Medulla oblongata (tissue), 1 donor: ENCODE results near the gene CDK14.

Source experiments
- DNase-seq: peaks from one replicate; pipeline ENCODE4 v3.0.0-alpha.2; 2015; ENCODE audit errors: extremely low spot score

The CDK14 gene

DNA sequence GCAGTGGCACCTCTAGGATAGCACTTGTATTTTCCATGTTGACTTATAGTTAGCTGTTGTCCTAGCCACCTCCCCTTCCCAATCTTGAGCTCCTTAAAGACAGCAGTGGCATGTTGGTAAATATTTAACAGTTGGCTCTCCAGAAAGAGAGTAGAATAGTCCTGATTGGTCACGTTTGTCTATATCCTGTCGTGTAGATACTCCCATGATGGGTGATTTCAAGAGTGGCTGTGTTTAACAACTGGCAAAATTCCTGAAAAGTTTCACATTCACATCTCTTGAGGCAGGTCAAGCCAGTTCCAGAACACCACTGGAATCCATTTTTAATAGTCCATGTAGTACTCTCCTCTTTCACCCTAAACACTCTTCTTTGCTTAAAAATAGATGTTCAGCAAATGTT is 599.9 kb downstream of the CDK14 start:
- no peak for DNase-seq

DNA sequence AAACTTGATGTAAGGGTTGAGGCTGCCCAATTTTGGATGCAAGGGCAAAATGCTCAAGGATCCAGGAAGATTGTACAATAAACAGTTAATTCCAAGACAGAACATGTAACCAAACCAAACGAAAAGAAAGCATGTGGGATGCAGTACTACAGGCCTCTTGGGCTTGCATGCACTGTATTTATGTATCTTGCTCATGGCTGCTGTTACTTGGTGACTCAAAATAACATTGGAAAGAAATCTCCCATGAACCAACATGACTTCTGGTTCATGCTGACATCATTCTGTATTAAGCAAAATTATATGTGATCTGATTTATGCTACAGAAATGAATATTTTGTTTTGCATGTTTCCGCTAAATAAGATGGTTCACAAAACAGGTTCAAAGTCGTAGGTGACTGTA is 602.2 kb downstream of the CDK14 start:
- no peak for DNase-seq

DNA sequence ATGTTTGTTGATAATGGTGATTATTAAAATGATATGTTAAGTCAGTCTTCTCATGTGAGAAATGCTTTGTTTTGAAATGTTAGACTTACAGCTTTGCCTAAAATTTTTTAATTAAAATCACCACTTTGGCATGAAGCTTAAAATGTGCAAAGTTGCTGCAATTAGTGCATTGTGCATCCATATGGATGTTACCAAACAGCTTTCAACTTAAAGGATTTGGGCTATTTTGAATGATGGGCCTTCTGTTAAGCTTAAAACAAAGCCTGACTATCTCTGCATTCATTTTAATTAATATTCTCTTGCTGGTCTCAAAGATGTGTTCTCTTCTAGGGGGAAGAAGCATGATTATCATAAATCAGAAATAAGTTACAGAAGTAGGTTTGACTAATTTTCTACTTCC is 603.5 kb downstream of the CDK14 start:
- DNase-seq: no peak

DNA sequence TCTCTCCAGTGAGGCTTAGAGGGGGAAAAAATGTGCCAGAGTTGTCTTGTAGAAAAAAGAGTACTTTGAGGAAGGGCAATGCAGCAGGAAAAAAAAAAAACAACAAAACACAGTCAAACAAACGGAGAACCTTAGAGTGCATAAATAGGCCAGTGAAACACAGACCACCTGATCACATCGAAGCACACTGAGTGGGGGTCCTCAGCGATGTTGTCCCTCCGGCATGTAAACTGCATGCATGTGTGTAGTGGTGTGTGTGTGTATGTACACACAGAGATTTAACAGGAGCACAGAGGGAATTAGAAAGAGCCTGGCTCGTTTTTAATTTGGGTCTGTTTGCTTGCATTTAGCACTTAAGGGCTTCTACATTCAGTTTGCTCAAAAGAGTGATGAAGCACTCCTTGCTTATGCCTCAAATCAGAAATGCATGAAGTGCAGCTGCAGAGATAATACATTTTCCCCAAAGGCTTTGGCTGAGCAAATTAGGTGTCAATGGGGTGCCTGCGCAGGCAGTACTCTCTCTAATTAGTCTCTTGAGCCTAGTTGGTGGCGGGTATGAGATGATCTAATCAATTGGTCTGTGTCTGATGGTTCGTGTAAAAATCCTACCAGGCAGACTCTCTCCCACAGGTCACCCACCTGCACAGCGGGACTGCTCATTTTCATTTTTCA is 605.5 kb downstream of the CDK14 start:
- no peak for DNase-seq

DNA sequence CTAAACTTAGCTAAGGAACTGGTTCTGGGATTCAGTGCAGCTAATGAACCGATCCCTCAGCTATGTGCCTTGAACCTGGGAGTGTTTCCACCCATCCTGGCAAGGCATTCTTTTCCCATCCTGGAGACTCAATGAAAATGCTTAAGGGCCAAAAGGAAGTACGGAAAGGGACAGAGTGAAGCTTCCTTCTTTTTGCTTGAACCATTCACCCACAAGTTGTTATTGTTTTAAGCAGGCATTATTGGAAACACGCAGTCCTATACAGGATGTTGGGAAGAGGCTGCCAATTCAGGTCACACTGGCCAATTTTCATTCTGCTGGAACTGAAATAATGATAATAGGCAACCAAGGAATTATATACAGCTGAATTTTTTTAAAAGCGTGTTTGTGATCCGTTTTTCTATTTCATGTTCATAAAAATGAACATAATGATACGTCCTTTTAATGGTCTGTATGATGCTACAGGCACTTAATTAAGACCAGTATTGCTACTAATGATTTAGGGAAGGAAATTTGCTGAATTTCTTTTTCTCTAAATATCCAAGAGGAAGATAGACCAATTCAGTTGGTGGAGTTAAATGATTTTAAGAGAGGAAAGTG is 610.3 kb downstream of the CDK14 start:
- no peak for DNase-seq

DNA sequence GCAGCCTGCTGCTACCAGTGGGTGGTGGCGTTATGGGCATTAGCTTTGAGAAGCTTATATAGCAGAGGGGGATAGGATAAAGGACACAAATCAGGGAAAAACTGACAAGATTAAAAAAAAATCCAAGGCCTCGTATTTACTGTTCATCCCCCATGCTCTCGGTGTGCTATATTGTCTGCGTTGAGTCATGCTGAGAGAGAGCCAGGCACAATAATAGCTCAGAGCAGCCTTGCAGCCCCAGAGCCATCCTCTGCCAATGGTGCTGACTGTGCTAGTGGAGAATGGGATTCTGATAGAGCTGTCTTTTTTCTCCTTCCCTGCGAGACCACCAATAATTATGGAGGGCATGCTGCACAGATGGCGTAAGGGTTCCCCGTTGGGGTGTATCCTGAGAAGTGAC is 616.5 kb downstream of the CDK14 start:
- DNase-seq: no peak

DNA sequence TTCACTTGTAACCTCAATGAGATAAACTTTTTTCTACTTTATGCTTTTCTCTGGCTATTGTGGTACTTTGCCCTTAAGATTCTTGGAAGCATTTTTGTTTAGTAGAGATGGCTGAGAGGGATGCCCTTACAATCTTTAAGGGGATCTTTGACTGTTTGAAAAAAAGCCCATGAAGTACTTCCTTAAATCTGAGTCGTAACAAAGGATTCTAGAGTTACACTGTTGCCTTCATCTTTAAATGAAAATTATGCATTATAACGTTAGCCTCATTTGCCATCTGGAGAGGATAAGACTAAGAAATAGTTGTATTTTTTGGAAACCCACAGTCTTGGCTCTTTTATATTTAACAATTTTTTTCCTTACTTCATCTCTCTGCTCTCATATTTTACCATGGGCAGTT is 630.3 kb downstream of the CDK14 start:
- no peak for DNase-seq

DNA sequence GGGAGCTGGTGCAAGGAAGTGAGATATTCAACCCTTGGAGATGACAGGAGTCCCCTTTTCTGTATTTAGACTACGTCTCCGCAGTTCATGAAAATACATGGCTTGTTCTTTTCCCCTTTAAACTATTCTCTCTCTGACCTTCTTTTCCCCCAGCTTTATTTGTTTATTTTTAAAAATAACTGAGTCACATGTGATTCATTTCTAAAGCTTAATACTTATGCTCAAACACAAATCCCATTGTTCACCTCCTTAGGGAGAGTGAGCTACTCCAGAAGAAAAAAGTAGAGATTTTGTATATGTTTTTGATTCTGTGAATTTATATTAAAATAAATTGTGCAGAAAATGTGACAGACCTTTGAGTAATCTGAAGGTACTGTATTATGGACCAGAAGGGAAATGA is 632.2 kb downstream of the CDK14 start:
- DNase-seq: no peak

DNA sequence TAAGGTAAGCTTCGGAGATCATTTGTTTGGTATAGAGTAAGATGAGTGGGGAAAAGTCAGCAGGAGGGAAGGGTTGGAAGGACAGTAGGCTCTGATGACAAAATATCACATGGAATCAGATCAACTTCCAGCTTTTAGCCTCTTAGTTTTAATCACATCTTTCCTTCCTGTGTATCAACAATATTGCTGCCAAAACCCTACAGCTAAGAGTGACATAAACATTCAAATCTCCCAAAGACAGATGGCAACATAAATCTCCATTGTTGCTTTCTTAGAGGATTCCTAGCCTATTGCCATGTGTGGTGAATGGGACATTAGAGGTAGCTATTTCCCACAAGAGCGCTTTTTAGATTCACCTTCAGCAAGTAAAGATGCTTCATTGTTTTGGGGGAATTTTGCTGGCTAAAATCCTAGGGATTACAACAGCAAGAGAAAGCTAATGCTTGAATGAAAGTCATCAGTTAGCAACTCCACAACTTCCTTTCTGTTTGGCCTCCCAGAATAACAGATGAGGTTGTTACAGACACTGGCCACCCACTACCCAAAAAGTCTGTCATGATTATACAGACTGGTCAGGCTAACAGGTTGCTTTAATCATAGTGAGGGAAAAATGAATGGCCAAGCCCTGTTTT is 632.9 kb downstream of the CDK14 start:
- DNase-seq: no peak

DNA sequence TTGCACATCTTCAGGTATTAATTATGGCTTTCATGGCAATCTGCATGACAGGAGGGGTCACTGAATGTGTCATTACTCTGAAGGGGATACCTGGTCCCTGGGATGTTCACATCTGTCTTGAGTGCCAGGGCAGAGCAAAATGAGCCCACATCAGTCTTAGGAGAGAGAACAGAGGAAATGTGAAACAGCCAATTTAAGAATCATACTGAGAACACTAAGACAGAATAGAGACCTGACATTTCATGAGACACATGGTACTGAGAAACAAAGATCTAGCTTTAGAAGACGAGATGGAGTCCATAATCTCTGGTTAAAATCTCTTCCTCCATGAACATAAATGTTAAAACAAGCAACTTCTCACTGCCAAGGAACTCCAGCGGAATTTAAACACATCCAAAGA is 634.0 kb downstream of the CDK14 start:
- DNase-seq: no peak

DNA sequence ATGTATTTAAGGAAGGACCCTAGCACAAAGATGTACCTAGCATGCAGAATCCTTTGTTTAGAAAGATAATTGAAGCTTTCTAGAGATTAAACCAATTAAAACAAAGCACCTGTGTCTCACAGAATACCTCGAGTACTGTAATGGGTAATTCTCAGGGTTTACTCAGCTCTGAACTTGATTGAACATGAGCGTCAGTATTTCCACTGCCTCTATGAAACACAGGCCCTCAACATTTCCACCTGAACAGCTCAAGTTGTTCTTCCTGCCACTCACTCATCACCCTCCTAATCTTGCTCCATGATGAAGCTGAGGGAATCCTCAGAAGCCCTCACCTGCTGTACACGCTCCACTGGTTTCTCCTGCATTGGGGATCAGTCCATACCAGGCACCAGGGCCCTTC is 634.4 kb downstream of the CDK14 start:
- no peak for DNase-seq

DNA sequence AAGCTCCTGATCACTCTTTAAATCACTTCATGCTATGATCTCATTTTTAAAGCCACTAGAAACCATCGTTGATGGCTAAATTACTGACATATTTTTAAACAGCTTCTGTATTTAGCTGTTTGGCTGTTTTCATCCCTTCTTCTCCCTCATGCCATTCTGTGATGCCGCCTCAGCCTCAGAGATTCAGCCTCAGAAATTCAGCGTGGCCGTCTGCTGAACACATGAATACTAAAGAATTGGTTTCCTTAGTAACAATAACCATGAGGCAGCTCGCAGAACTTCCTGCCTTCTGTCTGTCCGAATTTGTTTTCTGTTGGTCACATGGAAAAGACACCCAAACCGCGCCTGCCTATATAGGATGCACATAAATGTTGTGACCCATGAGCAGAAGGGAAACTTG is 637.1 kb downstream of the CDK14 start:
- DNase-seq: no peak

DNA sequence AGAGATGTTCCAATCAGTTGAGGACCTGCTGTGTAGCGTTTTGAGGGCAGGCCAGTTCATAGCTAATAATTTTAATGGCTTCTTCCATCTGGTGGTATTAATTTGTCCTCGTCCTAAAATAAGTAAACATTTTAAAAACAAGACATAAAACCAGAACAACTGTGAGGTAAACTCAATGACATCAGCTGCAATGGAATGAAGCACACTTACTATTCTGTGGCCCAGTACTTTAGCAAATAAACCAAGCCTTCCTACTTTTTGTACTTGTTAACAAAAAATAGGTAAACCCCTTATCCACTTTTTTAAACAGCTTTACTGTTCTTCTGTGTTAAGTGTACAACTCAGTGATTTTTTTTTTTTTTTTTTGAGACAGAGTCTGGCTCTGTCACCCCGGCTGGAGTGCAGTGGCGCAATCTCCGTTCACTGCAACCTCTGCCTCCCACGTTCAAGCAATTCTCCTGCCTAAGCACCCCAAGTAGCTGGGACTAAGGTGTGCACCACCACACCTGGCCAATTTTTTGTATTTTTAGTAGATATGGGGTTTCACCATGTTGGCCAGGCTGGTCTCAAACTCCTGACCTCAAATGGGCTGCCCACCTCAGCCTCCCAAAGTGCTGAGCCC is 639.2 kb downstream of the CDK14 start:
- no peak for DNase-seq

DNA sequence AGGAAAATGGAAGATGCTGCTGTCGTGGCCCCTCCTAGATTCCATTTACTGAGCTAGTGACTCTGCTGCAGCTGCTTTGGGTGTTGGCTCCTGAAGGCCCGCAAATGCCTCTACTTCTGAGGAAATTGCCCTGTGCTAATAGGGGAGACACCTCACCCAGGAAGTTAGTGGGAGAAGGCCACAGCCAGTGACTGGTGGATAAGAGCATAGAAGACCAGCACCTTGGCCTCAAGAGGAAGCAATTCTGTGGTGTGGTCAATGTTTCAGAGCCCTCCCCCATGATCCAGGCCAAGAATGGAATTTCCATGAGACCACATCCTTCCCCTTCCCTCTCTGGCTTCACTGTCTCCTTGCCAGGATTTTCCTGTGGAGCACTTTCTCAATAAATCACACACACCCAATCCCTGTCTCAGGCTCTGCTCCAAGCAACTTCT is 643.1 kb downstream of the CDK14 start:
- DNase-seq: no peak

DNA sequence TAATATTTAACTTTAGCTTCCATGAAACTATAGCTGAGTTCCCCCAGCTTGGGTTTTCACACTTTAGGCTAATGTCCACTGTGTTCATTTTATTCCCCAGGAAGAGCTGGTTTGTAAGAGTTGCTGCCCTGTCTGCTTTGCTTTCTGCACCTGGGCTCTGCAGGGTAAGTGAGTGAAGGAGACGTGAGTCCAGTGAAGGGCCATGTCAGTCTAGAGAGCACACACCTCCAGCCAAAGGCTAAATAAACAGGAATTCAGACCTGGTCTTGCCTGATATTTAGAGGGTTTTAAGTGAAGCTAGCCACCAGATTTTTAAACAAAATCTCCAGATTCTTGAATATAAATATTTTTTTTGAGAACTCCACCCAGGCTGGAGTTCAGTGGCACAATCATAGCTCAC is 643.7 kb downstream of the CDK14 start:
- DNase-seq: no peak

DNA sequence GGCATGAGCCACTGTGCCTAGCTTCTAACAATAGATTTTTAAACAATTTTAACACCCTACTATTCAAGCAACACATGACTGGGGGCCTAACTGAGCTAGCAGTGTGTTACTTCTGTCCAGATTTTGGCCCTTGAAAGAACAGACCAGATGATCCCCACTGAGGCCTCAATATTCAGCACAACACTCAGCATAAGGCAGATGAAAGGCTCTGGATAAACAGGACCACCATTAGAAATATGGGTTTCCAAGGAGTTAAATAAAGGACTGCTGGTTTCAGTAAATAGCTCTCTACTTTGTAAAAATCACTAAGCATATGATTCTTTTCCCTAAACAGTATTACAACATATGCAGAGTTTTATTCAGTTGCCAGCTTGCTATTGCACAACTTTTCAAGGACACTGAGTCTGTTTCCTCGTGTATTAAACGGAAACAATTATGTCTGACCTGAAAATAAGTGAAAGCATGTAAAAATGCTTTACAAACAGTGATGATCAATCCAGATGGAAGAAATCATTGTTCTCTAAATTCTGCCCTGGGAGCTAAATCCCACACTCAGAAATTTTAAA is 644.3 kb downstream of the CDK14 start:
- DNase-seq: no peak

DNA sequence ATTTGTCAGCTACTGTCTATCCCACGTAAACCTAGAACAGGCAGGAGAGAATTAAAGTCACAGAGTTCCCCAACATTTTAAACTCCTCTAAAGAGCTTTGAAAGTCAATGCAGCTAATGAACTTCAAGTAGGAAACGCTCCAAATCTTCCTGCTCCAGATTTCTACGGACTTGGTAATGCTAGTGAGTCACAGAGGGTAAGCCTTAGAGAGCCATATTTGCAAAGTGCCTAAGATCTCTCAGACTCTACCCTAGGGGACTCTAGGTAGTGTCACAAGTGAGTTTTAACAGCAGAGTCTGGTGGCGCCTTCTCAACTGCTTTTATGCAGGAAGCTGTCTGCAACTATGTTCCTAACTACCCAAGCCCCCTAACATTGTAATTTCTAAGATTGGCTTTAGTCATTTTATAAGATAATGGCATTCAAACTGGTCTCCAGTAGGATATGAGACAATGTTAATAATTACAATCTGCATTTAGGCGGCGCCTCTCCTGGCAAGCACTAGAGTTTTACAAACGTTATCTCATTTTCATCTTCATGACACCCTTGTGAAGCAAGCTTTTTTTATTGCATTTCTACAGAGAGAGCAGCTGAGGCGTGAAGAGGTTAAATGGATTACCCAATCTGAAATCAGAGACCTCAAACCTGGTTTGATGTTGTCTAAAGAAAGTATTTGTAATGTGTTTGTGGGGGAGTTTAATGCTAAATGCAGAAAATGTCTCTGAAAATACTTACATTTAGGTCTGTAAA is 646.1 kb downstream of the CDK14 start:
- no peak for DNase-seq

DNA sequence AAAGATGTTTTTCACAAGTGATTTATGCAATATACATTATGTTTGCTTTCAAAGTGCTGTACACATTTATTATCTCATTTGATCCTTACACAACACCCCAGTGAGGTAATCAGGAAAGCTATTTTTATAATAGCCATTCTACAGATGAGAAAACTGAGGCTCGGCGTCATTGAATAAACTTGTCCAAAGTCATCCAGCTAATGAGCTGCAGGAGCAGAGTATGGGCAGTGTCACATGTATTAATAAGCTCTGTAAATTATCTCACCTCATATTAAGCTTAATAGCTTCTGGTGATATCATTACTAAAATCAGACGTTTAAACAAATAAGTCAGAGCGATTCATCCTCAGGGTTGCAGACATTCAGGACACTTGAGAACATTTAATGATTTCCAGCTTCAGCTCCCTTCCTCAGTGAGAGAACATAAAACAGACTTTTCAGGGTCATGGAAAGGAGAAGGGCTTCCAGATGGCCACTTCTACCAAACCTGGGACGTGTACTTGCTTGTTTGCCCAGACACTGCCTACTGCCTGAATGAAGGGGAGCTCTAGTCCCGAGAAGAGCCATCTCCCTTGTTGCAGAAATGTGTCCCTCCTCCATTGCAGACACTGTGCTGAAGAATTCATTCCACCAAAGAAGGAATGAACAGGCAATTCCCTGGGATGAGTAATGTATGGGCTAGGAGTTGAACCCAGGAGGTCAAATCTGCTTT is 647.6 kb downstream of the CDK14 start:
- DNase-seq: no peak

DNA sequence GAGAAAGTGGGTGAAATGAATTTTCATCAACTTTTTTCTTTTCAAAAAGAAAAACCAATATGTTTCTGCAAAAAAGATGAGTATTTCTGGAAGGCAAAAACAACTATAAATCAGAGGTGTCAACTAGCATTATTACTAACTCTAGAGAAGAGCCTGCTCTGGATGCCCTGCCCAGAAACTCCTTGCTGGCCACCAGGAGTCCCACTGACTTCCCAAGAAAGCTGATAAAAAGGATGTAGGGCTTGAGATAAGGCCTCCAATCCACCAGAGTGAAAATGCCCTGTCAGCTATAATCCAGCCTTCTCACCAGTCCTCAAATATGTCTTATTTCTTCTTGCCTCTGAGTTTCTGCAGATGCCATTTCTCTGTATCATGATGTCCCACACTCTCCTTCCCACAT is 651.4 kb downstream of the CDK14 start:
- no peak for DNase-seq

DNA sequence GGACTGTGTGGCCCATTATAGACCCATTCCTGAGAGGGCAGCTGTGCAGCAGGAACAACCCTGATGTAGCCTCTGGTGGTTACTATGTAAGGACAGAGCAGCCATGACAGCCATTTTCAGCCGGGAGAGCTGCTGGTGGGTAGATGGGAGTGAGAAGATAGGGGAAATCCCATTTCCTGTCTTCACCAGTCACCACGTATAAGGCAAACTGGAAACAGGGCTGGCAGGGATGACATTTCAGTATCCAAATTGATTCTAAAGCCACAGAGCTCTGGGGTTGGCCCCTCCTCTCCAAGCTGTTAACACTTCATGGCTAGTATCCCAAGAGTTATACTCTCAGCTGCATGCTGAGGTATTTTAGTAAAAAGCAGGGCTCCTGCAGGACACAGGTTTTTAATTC is 652.9 kb downstream of the CDK14 start:
- DNase-seq: no peak

DNA sequence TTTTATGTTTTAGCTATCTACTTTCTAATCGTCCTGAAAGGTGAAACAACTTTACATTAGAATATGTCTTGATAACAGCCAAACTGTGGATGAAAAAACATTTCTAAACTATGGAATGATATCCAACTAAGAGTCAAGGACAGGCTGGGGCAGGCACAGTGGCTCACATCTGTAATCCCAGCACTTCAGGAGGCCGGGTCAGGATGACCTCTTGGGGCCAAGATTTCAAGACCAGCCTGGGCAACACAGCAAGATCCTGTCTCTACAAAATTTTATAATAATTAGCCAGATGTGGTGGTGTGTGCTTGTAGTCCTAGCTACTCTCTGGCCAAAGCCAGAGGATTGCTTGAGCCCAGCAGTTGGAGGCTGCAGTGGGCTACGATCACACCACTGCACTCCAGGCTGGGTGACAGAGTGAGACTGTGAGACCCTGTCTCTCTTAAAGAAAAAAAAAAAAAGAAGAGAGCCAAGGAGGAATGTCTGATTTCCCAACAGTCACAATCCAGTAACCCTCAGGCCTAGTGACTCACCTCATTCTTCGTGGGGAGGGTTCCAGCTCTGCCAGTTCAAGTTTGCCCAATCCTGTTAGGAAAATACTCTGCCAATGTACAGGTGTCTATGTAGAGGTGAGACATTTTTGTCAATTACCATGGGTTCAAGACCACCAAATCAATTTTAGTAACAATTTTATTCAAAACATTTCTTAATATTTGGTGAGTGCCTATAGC is 653.5 kb downstream of the CDK14 start:
- no peak for DNase-seq
